Tibial nerve (tissue), 4 donors: Measurements from ENCODE around the gene AMBRA1.

ENCODE experiments used
- CTCF ChIP-seq, 5 experiments: fragments of 200-600 bp in 3 of 5; fragments of 450-650 bp in 2 of 5; sonication (generic) in 3 of 5; IDR thresholded peaks; one replicate each; pipeline ENCODE4 v1.5.1; 2016 to 2019; ENCODE audit warnings: antibody characterized with exemption in 5 of 5, mild to moderate bottlenecking in 3 of 5, moderate library complexity in 2 of 5
- EP300 ChIP-seq, 2 donors: sonication (generic); formaldehyde crosslinking; IDR thresholded peaks; one replicate each; pipeline ENCODE4 v1.6.1; 2017; ENCODE audit warnings: antibody characterized with exemption in 2 of 2, mild to moderate bottlenecking in 1 of 2
- POLR2A ChIP-seq, 2 donors: fragments of 450-650 bp; IDR thresholded peaks; one replicate each; pipeline ENCODE4 v1.6.1; 2017; ENCODE audit warnings: antibody characterized with exemption in 2 of 2, mild to moderate bottlenecking in 2 of 2, moderate library complexity in 2 of 2

GRCh38 chr11:46444305-46444704 lies 149.5 kb downstream of the AMBRA1 start:
- TF ChIP-seq CTCF (IDR thresholded peaks at IDR 0.05), result no peak
- no peak for TF ChIP-seq POLR2A (IDR thresholded peaks at IDR 0.05)
- TF ChIP-seq EP300 (IDR thresholded peaks at IDR 0.05), result no peak
